Keratinocyte (primary cell): ENCODE data around the gene STAT3.

Experiments used
- CTCF ChIP-seq, 3 experiments: IDR thresholded peaks in 1 of 3; conservative IDR thresholded peaks in 1 of 3; optimal IDR thresholded peaks in 1 of 3; 2 replicates in 2 of 3; 3 replicates in 1 of 3; pipeline versions ENCODE3 to v1.5.1; 2011; ENCODE audit warnings: low read length in 3 of 3, mild to moderate bottlenecking in 3 of 3, moderate library complexity in 2 of 3, control low read depth in 1 of 3, inconsistent platforms in 1 of 3; ENCODE audit not compliant: insufficient read depth in 2 of 3; ENCODE audit errors: extremely low read depth in 1 of 3
- EZH2 ChIP-seq: IDR thresholded peaks from one replicate; pipeline ENCODE4 v1.6.1; 2012; ENCODE audit warnings: inconsistent platforms, mild to moderate bottlenecking, low read length, moderate library complexity

GRCh38 chr17:42338427-42338985, 49.7 kb downstream of the STAT3 start:
- no peak for TF ChIP-seq EZH2
- TF ChIP-seq CTCF (optimal IDR thresholded peaks at IDR 0.05 in 1 of 3, IDR thresholded peaks at IDR 0.05 in 1 of 3, conservative IDR thresholded peaks at IDR 0.05 in 1 of 3; ENCODE audit: extremely low read depth in 1 of 3, insufficient read depth in 2 of 3, low read length in 3 of 3): no peak
